Activated naive CD4-positive, alpha-beta T cell treated with anti-CD3 and anti-CD28 coated beads, Interleukin-2, amount 50 U/mL, for 72 hours (primary cell): ENCODE results near the gene GPR26. TPM values are rescaled to one million over a fixed set of nuclear protein-coding genes. Genes with fewer than 3 reads are reported as not detected.

Source experiments
- ATAC-seq, 2 donors: fragments of 150-1000 bp; cut with Tn5 transposase; 2 replicates each; pipeline ENCODE4 v1.10.0; 2021; ENCODE audit warnings: mild to moderate bottlenecking in 2 of 2, moderate library complexity in 2 of 2
- DNase-seq, 2 donors: peaks; one replicate each; pipeline ENCODE4 v3.0.0; 2021 to 2022; ENCODE audit warnings: low spot score in 2 of 2
- H3K27ac Mint-ChIP-seq, 2 donors: one replicate each; pipeline ENCODE4 v1.8.0; 2022; ENCODE audit warnings: mild to moderate bottlenecking in 2 of 2, mixed read lengths in 2 of 2
- H3K36me3 Mint-ChIP-seq, 2 donors: one replicate each; pipeline ENCODE4 v1.8.0; 2022; ENCODE audit warnings: mixed read lengths in 2 of 2
- H3K9me3 Mint-ChIP-seq, 2 donors: one replicate each; pipeline ENCODE4 v1.8.0; 2022; ENCODE audit warnings: mixed read lengths in 2 of 2
- total RNA-seq, 2 donors: library from RNA; stranded (reverse); gene quantifications; one replicate each; pipeline ENCODE4 v1.2.3, GENCODE V29; 2022

Gene GPR26
- total RNA-seq, 2 donors from 2014 or later, result not detected

DNA sequence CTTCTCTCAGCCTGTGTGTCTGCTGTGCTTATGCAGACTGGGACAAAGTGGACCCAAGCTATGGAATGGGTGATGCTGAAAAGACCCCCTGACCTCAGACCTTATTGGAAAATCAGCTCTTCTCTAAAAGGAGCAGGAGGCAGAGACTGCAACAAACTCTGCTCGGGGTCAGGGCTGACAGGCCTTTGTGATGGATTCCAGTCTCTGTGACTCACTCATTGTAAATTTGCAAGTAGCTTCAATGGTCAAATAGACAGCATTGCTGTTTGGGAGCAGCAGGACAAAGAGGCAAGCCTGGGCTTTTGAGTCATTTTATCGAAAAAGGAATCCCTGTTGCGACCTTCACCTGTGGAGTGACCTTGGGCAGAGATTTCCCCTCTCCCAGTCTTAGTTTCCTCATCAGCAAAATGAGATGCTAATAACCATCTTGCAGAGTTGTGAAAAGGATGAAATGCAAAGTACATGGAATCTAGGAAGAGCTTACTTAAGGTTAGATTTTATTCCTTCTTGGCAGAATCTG lies 26.1 kb upstream of the GPR26 start:
- no peak overlapping the region for H3K27ac Mint-ChIP-seq
- DNase-seq (no peak), ATAC-seq (no peak)
- H3K36me3 Mint-ChIP-seq, result no peaks in the 10 kb centered on the region
- H3K9me3 Mint-ChIP-seq, result no peaks in the 10 kb centered on the region

GRCh38 chr10:123642293-123642692 lies 23.9 kb upstream of the GPR26 start:
- Mint-ChIP-seq H3K9me3 (no peaks in the 10 kb centered on the region), H3K36me3 (no peaks in the 10 kb centered on the region), H3K27ac (no peak overlapping the region)
- ATAC-seq (no peak), DNase-seq (no peak)

DNA sequence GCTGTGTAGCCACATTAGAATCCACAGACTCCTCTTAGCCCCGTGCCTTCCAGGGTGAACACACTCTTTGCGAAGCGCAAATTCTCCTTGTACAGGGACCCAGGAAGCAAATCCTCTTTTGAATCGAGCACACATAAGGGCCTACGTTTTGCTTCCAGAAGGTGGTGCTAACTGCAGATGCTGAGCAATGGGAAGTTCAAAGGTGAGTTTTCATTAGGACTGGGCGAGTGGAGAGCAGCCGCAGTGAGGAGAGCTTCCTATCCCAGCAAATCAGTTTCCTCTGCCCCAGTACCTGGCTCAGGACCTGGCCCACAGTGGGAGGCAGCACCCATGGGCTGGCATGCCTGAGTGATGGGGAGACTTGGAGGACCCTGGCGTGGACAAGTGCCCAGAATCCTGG lies 23.5 kb upstream of the GPR26 start:
- Mint-ChIP-seq H3K9me3 (no peaks in the 10 kb centered on the region), H3K27ac (no peak overlapping the region), H3K36me3 (no peaks in the 10 kb centered on the region)
- no peak for ATAC-seq
- no peak for DNase-seq

DNA sequence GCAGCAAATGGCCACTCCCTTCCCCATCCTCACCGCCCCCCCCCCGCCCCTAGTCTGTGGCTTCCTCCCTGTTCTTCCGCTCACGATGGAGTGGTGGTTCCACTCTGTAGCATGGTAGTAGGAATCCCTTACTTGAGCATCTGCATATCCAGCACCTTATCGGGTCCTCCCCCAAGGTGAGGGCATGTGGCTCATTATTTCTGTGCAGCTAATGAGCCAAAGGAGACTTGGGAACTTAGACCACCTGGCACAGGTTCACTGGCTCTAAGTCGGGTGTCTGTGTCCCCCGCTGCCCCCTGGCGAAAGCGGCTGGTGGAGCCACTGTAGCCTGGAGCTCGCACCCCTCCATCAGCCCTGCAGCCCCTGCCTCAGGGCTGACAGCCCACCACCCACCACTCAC lies 22.8 kb upstream of the GPR26 start:
- H3K9me3 Mint-ChIP-seq, result no peaks in the 10 kb centered on the region
- DNase-seq (no peak), ATAC-seq (no peak)
- no peaks in the 10 kb centered on the region for H3K36me3 Mint-ChIP-seq
- H3K27ac Mint-ChIP-seq, result no peak overlapping the region

GRCh38 chr10:123645016-123645415 lies 21.1 kb upstream of the GPR26 start:
- DNase-seq (no peak), ATAC-seq (no peak)
- no peak overlapping the region for H3K27ac Mint-ChIP-seq
- no peaks in the 10 kb centered on the region for H3K9me3 Mint-ChIP-seq
- no peaks in the 10 kb centered on the region for H3K36me3 Mint-ChIP-seq

GRCh38 chr10:123645615-123646014 lies 20.5 kb upstream of the GPR26 start:
- ATAC-seq (no peak), DNase-seq (no peak)
- Mint-ChIP-seq H3K27ac (no peak overlapping the region), H3K9me3 (no peaks in the 10 kb centered on the region), H3K36me3 (no peaks in the 10 kb centered on the region)

- Mint-ChIP-seq H3K9me3 (no peaks in the 10 kb centered on the region), H3K27ac (no peak overlapping the region), H3K36me3 (no peaks in the 10 kb centered on the region)
- ATAC-seq (no peak), DNase-seq (no peak)
Measured at GRCh38 chr10:123648595-123648994, 17.6 kb upstream of the GPR26 start.

DNA sequence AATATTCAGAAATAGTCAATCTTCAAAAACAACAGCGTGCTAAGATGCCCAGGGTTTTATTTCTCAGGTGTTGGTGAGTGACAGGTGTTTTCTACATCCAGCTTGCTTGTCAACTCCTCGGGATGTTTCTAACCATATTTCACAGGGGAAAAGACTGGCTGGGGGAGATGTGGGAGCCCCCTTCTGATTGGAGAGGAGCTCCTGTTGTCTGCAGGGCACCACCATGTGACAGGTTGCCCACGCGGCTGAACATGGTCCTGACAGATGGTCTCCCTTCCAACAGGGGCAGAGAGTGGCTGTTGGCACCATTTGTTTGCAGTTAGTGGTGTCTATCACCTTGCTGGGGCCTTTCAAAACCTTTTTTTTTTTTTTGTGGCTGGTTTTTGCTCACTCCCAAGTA lies 16.5 kb upstream of the GPR26 start:
- H3K27ac Mint-ChIP-seq, result no peak overlapping the region
- no peak for DNase-seq
- no peaks in the 10 kb centered on the region for H3K9me3 Mint-ChIP-seq
- no peak for ATAC-seq
- H3K36me3 Mint-ChIP-seq, result no peaks in the 10 kb centered on the region

- H3K9me3 Mint-ChIP-seq, result no peaks in the 10 kb centered on the region
Measured at GRCh38 chr10:123651421-123652047, 14.6 kb upstream of the GPR26 start.

GRCh38 chr10:123655751-123656150 lies 10.4 kb upstream of the GPR26 start:
- ATAC-seq, result no peak
- no peaks in the 10 kb centered on the region for H3K36me3 Mint-ChIP-seq
- H3K27ac Mint-ChIP-seq, result no peak overlapping the region
- DNase-seq, result no peak
- H3K9me3 Mint-ChIP-seq, result no peaks in the 10 kb centered on the region

More at GRCh38 chr10:123651421-123652047, 14.6 kb upstream of the GPR26 start:
- H3K36me3 Mint-ChIP-seq, result no peaks in the 10 kb centered on the region
- no peak for ATAC-seq
- H3K27ac Mint-ChIP-seq, result no peak overlapping the region
- no peak for DNase-seq

GRCh38 chr10:123663522-123663921 lies 2.6 kb upstream of the GPR26 start:
- no peak for ATAC-seq
- Mint-ChIP-seq H3K27ac (no peak overlapping the region), H3K9me3 (peaks cover 5 to 7% of the 10 kb centered on the region in 2 donors), H3K36me3 (peaks cover 12 to 24% of the 10 kb centered on the region in 2 donors)
- DNase-seq, result no peak

- no peak for DNase-seq
- Mint-ChIP-seq H3K36me3 (peaks cover 12 to 24% of the 10 kb centered on the region in 2 donors), H3K27ac (no peak overlapping the region), H3K9me3 (peaks cover 5 to 7% of the 10 kb centered on the region in 2 donors)
- ATAC-seq, result no peak
Measured at GRCh38 chr10:123665491-123666286, 466 bp upstream of the GPR26 start.

- H3K27ac Mint-ChIP-seq, result no peak overlapping the region
- ATAC-seq (no peak), DNase-seq (no peak)
Measured at GRCh38 chr10:123669886-123670285, 3.7 kb downstream of the GPR26 start.

DNA sequence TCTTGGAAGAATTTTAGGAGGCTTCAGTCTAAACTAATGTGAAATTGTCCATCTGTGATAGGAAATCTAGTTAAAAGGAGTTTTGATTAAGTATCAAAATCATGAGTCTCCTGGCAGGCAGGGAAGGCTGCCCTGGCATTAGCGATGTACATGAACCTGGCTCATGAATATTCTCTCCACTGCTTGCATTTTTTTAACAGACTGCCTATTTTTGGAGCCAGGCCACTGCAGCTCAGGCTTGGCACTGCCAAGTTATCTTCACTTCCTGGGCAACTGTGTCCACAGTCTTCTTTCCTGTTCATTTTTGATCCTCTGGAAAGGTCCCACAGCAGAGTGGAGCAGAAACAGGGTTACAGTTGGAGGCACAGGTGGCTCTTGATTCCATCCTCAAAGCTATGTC lies 7.0 kb downstream of the GPR26 start:
- no peak for ATAC-seq
- Mint-ChIP-seq H3K9me3 (no peaks in the 10 kb centered on the region), H3K36me3 (no peaks in the 10 kb centered on the region), H3K27ac (no peak overlapping the region)
- no peak for DNase-seq

More at GRCh38 chr10:123669886-123670285, 3.7 kb downstream of the GPR26 start:
- peaks cover 11 to 12% of the 10 kb centered on the region in 2 donors for H3K36me3 Mint-ChIP-seq
- no peaks in the 10 kb centered on the region for H3K9me3 Mint-ChIP-seq

- Mint-ChIP-seq H3K27ac (no peak overlapping the region), H3K9me3 (no peaks in the 10 kb centered on the region), H3K36me3 (no peaks in the 10 kb centered on the region)
- no peak for ATAC-seq
- DNase-seq, result no peak
Measured at GRCh38 chr10:123674741-123675140, 8.6 kb downstream of the GPR26 start.

GRCh38 chr10:123675811-123676210 lies 9.7 kb downstream of the GPR26 start:
- no peak for ATAC-seq
- H3K27ac Mint-ChIP-seq, result no peak overlapping the region
- H3K9me3 Mint-ChIP-seq, result no peaks in the 10 kb centered on the region
- no peak for DNase-seq
- no peaks in the 10 kb centered on the region for H3K36me3 Mint-ChIP-seq

DNA sequence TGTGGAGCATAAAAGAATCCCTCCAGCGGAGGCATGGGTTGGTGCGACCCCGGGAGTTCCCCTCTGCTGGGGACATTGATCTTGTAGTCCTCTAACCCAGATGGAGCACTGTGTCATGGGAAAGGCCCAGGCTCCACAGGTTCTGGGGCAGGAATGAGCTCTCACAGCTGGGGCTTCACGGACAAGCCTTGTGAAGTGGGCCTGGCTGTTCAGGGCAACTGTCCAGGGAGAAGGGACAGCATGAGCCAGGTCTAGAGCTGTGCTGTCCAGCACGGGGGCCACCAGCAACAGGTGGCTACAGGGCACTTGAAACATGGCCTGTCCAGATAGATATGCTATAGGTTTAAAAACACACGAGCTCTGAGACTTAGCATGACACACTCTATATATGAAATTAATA lies 11.4 kb downstream of the GPR26 start:
- H3K36me3 Mint-ChIP-seq, result no peaks in the 10 kb centered on the region
- H3K9me3 Mint-ChIP-seq, result no peaks in the 10 kb centered on the region
- no peak overlapping the region for H3K27ac Mint-ChIP-seq
- ATAC-seq, result no peak
- DNase-seq, result no peak

DNA sequence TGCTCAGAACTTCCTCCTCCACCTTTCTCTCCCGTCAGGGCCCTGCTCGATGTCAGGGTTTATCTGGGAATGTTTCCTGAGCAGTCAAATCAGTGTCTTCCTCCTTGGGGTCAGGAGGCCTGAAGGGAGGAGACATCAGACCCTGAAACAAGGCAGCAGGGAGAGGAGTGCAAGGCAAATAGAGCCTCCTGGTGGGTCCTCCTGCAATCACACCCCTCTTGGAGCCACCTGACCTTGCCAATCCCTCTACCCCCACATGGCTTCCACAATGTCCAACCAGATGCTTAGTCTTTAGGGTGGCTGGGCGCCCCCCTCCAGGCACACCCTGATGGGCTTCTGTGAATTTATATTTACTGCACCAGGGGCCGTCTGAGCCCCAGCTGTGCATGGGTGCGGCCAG lies 12.2 kb downstream of the GPR26 start:
- Mint-ChIP-seq H3K27ac (no peak overlapping the region), H3K9me3 (no peaks in the 10 kb centered on the region), H3K36me3 (no peaks in the 10 kb centered on the region)
- ATAC-seq, result no peak
- DNase-seq, result no peak
